Islet precursor cell (in vitro differentiated cells): ENCODE results near the gene ITPKC.
"Not testable (repeated sequence)": the region's sequence is repeated elsewhere in the genome, so short reads cannot be mapped to it uniquely, and the experiment has no call there.

Experiments used
- DNase-seq: peaks from one replicate; pipeline ENCODE4 v3.0.0-alpha.2; 2018

Gene ITPKC

GRCh38 chr19:40717880-40718773, 1.2 kb downstream of the ITPKC start:
- no peak for DNase-seq

DNA sequence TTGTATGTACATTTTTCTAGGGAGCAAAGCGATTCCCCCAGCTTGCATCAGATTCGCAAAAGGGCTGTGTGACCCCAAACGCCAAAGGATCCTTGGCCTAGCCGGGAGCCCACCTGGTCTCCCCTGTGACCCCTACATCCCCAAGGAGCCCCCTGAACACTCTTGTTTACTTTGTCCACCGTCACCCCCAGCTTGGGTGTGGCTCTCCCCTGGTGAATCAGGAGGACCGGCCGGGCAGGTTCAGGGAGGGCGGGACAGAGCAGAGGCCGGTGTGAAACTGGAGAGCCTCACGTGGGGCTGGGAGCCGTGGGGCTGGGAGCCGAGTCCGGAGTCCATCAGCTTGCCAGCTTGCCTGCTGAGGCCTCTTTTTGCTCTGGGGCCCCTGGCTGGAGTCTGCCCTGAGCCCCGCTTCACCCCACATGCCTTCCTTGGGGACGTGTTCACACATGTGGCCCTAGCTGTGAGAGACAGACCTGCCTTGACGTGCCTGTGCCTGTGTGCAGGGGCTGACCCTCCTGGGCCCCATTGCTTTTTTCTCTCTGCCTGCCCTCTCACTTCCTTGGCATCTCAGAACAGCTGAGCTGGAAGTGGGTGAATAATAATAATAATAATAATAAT, 2.0 kb downstream of the ITPKC start:
- peak; percentile 89 for DNase-seq

- no peak for DNase-seq
These were observed 2.5 kb downstream of the ITPKC start for GRCh38 chr19:40719414-40719894.

GRCh38 chr19:40721140-40721486, 4.2 kb downstream of the ITPKC start:
- DNase-seq, result no peak

DNA sequence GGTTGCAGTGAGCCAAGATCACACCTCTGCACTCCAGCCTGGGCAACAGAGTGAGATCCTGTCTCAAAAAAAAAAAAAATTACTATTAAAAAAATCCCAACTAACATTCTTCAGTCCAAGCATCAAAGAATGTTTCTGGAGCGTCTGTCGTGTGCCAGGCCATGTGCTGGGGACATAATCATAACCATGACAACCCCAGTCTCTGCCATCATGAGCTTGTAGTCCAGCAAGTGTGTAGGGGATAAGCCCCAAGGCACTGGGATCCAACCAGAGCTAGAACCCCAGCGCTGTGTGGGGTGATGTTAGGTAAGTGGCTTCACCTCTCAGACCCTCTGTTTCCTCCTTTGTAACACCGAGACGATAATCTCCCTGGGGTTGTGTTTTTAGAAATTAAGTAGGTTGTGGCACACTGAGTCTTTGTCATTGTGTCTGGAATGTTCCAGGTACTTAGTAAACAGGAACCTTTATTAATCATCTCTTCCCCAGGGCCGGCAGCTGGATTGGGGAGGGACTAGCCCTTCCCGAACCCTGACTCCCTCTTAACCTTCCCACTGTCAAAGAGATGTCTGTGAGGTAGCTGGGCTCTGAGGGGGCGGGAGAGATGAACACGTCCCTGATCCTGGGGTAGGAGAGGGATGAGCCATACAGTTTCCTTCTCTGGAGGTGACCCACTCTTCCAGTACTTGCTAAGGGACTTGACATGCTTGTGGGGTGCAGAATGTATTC, 5.2 kb downstream of the ITPKC start:
- DNase-seq, result no peak

GRCh38 chr19:40723661-40724254, 6.8 kb downstream of the ITPKC start:
- DNase-seq, result no peak

DNA sequence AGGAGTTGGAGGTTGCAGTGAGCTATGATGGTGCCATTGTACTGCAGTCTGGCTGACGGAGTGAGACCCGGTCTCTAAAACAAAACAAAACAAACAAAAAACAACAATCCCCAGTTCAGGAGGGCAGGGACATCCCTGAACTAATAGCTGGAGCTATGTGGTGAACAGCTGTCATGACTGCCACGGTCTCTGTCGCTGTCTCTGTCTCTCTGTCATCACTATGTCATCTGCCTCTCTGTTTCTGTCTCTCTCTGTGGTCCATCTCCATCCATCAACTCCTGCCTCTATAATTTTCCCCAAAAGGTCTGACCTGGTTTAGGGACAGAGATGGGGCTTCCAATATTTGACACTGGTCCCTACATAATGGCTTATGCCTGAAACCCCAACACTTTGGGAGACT, 7.4 kb downstream of the ITPKC start:
- no peak for DNase-seq

GRCh38 chr19:40724855-40725254, 7.9 kb downstream of the ITPKC start:
- no peak for DNase-seq

- DNase-seq, result no peak
These were observed 9.4 kb downstream of the ITPKC start for GRCh38 chr19:40726279-40726678.

DNA sequence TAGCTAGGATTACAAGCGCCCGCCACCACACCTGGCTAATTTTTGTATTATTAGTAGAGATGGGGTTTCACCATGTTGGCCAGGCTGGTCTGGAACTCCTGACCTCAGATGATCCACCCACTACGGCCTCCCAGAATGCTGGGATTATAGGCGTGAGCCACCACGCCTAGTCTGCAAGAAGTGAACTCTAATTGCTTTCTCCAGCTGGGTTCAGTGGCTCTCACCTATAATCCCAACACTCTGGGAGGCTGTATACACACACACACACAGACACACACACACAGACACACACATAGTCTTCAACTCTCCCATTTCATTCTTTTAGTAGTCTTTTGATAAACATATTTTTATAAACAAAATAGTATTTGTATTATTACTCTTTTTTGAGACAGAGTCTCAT, 13.2 kb downstream of the ITPKC start:
- not testable (repeated sequence) for DNase-seq

DNA sequence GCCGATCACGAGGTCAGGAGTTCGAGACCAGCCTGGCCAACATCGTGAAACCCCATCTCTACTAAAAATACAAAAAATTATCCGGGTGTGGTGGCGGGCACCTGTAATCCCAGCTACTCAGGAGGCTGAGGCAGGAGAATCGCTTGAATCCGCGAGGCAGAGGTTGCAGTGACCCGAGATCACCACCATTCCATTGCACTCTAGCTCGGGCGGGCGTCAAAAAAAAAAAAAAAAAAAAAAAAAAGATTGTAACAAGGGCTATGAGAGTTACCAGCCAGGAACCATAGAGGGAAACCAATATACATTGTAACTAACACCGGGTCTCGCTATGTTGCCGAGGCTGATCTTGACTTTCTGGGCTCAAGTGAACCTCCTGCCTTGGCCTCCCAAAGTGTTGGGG, 15.4 kb downstream of the ITPKC start:
- DNase-seq, result not testable (repeated sequence)

- DNase-seq, result no peak
These were observed 16.2 kb downstream of the ITPKC start for GRCh38 chr19:40733149-40733548.

- DNase-seq, result no peak
These were observed 18.3 kb downstream of the ITPKC start for GRCh38 chr19:40735013-40735771.

DNA sequence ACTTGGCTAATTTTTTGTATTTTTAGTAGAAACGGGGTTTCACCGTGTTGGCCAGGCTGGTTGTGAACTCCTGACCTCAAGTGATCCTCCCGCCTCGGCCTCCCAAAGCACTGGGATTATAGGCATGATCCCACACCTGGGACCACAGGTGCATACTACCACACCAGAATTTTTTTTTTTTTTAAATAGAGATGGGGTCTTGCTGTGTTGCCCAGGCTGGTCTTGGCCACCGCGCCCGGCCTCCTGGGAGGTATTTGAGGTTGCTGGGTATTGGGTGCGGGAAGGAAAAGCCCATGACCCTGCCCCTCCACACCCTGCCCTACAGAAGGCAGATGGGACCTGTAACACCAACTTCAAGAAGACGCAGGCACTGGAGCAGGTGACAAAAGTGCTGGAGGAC, 19.7 kb downstream of the ITPKC start:
- DNase-seq, result no peak

GRCh38 chr19:40737102-40737644, 20.3 kb downstream of the ITPKC start:
- DNase-seq, result no peak

- no peak for DNase-seq
These were observed 22.3 kb downstream of the ITPKC start for GRCh38 chr19:40739030-40739839.

DNA sequence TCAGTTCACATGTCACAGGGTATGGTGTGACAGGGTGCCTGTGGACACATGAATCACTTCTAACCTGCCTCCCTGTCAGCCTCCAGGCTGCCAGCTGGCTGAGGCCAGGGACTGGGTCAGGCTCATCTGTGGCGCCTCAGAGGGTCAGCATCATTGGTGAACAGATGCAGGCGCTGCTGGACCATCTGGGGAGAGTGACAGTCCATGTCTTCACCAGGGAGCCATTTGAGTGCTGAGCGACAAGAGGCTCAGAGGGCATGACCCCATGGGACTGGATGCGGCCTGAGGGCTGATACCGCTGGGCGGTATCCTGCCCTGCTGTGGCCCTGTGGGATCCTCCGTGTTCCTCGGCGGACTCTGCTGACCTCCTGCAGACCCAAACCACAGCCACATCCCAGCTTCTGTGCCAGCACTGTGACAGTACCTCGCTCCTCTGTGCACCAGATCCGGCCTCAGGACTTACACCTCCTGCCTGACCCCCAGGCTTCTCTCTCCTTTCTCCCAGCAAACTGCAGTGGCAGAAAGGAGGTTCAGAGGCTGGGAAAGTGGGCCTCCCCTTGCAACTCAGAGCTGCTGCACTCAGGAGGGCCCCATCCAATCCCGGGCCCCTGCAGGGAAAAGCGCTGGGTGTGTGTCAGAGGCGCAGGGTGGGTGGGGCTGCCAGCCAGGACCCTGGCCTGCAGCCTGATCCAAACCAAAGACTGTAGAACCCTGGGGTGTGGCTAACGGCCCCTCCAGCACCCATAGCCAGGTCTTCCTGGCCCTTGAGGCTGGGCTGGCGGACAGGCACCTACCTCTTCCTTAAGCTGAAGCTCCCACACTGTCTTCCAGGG, 23.2 kb downstream of the ITPKC start:
- DNase-seq, result no peak

- no peak for DNase-seq
These were observed 23.8 kb downstream of the ITPKC start for GRCh38 chr19:40740747-40741146.

GRCh38 chr19:40741527-40742390, 24.8 kb downstream of the ITPKC start:
- DNase-seq, result no peak
